AG10803 (cell line): ENCODE data around the gene IL15.
A peak's percentile ranks its signal among the peaks of the same experiment; 100 is the strongest.
"Not testable (repeated sequence)": the region's sequence is repeated elsewhere in the genome, so short reads cannot be mapped to it uniquely, and the experiment has no call there.

ENCODE experiments used
- DNase-seq: peaks from one replicate; pipeline ENCODE4 v3.0.0; 2010; ENCODE audit warnings: low read depth
- H3K4me3 ChIP-seq: 2 replicates; pipeline ENCODE4 v1.5.1; 2011; ENCODE audit warnings: mild to moderate bottlenecking, low read length, control low read depth
- TF ChIP-seq, protein P1 (sequence below): conservative IDR thresholded peaks from 2 replicates; pipeline ENCODE4 v1.5.1; 2011; ENCODE audit warnings: mild to moderate bottlenecking, low read length, control low read depth, inconsistent platforms

IL15 gene, protein sequence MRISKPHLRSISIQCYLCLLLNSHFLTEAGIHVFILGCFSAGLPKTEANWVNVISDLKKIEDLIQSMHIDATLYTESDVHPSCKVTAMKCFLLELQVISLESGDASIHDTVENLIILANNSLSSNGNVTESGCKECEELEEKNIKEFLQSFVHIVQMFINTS

DNA sequence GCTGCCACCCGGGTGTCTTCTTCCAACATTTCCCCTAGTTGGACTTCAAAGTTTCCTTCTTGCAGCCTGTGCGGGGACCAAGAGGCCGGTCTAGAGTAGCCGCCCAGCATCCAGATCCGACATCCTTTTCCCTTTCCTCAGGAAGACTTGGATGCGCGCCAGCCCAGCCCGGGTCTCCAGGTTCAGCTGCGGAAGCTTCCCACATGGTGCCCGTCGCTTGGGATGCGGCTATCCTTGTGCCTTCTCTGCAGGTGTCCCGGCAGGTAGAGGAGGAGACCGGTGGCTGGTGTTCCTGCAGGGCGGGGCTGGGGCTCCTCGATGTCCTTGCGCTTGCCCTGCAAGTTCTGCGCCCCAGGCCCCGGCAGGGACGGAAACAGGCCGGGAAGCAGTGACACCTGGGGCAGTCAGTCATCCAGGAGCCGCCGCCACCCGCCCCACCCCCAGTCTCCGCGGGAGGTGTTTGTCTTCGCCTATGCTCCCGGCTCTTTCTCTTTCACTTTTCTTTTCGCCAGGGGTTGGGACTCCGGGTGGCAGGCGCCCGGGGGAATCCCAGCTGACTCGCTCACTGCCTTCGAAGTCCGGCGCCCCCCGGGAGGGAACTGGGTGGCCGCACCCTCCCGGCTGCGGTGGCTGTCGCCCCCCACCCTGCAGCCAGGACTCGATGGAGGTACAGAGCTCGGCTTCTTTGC is at the start of gene IL15:
Gene IL15 (plus strand): TSS at position 502 of the 689 bp plus-strand sequence. CDS start 82,882 bp downstream, outside the sequence.
- DNase-seq, result no peak
- H3K4me3 ChIP-seq, result peak within 1 kb of the TSS; percentile 84
- TF ChIP-seq, protein P1, sequence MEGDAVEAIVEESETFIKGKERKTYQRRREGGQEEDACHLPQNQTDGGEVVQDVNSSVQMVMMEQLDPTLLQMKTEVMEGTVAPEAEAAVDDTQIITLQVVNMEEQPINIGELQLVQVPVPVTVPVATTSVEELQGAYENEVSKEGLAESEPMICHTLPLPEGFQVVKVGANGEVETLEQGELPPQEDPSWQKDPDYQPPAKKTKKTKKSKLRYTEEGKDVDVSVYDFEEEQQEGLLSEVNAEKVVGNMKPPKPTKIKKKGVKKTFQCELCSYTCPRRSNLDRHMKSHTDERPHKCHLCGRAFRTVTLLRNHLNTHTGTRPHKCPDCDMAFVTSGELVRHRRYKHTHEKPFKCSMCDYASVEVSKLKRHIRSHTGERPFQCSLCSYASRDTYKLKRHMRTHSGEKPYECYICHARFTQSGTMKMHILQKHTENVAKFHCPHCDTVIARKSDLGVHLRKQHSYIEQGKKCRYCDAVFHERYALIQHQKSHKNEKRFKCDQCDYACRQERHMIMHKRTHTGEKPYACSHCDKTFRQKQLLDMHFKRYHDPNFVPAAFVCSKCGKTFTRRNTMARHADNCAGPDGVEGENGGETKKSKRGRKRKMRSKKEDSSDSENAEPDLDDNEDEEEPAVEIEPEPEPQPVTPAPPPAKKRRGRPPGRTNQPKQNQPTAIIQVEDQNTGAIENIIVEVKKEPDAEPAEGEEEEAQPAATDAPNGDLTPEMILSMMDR, result no peak; the same call in 1 of the 2 replicates

DNA sequence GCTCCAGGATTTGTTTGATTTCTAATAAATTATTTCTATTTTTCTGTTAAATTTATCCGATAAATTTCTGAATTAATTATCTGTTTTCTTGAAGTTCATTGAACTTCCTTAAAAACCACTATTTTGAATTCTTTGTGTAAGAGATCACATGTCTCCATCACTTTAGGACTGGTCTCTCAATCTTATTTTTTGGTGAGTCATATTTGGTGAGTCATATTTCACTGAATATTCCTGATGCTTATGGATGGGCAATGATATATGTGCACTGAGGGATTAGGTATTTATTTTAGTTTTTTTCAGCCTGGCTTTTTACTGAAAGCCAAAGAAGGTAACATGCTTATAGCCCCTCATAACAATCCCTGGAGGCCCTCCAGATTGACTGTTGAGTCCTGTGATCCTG is 48.5 kb upstream of the IL15 start:
- TF ChIP-seq, protein P1, result no peak
- no peak overlapping the region for H3K4me3 ChIP-seq
- DNase-seq, result no peak

DNA sequence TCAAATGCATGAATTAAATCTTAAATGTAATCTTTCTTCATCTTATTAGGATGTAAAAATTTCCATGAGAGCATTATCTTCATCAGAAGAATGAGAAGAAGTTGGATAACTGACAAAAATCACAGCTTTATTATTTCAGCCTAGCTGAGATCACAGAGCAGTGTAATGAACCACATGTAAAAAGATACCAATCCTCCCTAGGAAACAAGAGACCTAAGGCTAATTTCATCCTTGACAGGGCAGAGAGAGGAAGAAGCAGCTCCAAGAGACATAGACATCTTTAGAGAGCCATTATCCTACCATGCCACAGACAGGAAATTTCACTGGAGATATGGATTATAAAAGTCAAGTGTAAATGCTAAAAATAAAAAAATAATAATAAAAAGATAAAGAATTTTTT is 40.9 kb upstream of the IL15 start:
- TF ChIP-seq, protein P1, result no peak

DNA sequence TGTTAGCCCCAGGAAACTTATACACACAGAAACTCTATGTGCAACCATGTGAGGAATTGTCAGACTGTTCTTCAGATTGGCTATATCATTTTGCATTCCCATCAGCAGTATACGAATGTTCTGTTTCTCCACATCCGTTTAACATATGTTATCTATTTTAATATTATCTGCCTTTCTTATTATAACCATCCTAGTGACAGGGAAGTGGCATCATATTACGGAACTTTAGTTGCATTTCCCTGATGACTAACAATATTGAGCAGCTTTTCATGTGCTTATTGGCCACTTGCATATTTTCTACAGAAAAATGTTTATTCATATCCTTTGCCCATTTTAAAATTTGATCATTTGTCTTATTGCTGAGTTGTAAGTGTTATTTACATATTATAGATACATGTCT is 36.5 kb upstream of the IL15 start:
- TF ChIP-seq, protein P1, result no peak
- DNase-seq, result peak; percentile 21
- no peak overlapping the region for H3K4me3 ChIP-seq

More for the DNA sequence above, 40.9 kb upstream of the IL15 start:
- H3K4me3 ChIP-seq, result no peak overlapping the region
- no peak for DNase-seq

DNA sequence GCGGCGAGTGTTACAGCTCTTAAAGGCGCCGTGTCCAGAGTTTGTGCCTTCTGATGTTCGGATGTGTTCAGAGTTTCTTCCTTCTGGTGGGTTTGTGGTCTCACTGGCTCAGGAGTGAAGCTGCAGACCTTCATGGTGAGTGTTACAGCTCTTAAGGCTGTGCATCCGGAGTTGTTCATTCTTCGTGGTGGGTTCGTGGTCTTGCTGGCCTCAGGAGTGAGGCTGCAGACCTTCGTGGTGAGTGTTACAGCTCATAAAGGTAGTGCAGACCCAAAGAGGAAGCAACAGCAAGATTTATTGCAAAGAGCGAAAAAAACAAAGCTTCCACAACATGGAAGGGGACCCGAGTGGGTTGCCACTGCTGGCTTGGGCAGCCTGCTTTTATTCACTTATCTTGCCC is 31.7 kb upstream of the IL15 start:
- H3K4me3 ChIP-seq, DNase-seq: not testable (repeated sequence)

DNA sequence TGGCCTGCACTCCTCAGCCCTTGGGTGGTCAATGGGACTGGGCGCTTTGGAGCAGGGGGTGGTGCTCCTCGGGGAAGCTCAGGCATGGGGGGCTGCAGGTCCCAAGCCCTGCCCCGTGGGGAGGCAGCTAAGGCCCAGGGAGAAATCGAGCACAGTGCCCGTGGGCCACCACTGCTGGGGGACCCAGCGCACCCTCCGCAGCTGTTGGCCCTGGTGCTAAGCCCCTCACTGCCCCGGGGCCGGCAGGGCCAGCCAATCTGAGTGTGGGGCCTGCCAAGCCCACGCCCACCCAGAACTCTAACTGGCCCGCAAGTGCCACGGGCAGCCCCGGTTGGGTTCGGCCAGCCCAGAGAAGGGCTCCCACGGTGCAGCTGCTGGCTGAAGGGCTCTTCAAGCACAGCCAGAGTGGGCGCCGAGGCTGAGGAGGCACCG is 30.9 kb upstream of the IL15 start:
- H3K4me3 ChIP-seq, result no peak overlapping the region
- no peak for DNase-seq
- TF ChIP-seq, protein P1, result no peak

DNA sequence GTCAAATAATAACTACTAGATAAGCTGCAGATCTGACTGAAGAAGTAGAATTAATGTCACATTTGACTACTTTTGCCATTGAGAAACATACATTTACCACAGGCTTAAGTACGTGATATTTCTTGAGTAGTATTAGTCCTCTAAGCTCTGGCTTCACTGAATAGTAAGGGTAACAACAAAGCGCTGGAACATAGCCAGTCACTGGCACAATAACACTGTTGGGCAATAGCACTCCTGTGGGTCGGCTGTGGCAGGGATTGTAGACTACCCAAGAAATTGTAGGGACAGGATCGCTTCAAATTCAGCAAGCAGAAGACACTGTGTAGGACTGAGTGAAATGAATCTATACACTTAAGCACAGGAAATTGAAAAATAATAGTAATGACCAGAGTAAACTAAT is 27.1 kb upstream of the IL15 start:
- no peak overlapping the region for H3K4me3 ChIP-seq
- TF ChIP-seq, protein P1, result no peak
- DNase-seq, result peak; percentile 7
